HFF-Myc (cell line): ENCODE measurements around the gene AMBRA1.

ENCODE experiments used
- DNase-seq: peaks from one replicate; pipeline ENCODE4 v3.0.0-alpha.2; 2011; ENCODE audit warnings: low read depth; ENCODE audit errors: extremely low read depth
- H3K4me3 ChIP-seq: replicated peaks from 2 replicates; pipeline ENCODE4 v1.5.1; 2011; ENCODE audit warnings: low read depth, mild to moderate bottlenecking, control low read depth, low read length
- TF ChIP-seq, protein P1 (sequence below): IDR thresholded peaks from 2 replicates; pipeline ENCODE4 v1.5.1; 2012; ENCODE audit warnings: mild to moderate bottlenecking, low read depth, low read length, control low read depth; ENCODE audit errors: missing control alignments

Gene AMBRA1

GRCh38 chr11:46389450-46390330 lies 204.1 kb downstream of the AMBRA1 start:
- peak overlapping the region; percentile 35 for H3K4me3 ChIP-seq
- TF ChIP-seq, protein P1, sequence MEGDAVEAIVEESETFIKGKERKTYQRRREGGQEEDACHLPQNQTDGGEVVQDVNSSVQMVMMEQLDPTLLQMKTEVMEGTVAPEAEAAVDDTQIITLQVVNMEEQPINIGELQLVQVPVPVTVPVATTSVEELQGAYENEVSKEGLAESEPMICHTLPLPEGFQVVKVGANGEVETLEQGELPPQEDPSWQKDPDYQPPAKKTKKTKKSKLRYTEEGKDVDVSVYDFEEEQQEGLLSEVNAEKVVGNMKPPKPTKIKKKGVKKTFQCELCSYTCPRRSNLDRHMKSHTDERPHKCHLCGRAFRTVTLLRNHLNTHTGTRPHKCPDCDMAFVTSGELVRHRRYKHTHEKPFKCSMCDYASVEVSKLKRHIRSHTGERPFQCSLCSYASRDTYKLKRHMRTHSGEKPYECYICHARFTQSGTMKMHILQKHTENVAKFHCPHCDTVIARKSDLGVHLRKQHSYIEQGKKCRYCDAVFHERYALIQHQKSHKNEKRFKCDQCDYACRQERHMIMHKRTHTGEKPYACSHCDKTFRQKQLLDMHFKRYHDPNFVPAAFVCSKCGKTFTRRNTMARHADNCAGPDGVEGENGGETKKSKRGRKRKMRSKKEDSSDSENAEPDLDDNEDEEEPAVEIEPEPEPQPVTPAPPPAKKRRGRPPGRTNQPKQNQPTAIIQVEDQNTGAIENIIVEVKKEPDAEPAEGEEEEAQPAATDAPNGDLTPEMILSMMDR = peak; percentile 74
- DNase-seq = no peak

- TF ChIP-seq, protein P1 = no peak
- H3K4me3 ChIP-seq = no peak overlapping the region
- DNase-seq = no peak
Observed at GRCh38 chr11:46388619-46389449, 205.0 kb downstream of the AMBRA1 start.

DNA sequence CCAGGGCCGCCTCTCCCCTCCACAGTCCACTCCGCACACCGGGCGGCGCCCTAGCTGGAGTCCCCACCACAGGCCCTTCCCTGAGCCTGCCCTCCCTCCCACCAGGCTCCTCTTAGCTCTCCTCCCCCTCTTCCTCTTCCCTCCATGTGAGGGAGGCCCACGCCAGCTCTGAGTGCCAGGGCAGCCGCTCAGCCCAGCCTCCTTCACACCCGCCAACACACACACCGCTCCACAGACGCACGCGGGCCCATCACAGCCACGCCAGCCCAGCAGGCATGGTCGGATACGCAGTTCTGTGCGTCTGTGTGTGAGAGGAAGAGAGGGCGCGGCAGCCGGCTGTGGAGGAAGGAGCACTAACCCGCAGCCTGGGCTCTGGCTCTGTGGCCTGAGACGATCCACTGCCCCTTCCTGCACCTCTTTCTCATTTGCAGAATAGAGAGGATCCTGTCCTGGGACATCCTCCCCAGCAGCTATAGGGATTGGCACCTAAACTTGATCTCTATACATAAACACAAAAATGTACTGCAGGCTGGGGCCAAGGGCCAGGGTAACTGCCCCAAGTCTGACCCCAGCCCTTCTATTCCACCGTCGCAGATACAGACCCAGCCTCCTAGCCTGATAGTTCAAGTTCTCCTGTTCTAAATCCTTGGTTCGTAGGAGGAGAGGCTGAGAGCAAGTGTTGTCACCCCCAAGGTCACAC lies 205.8 kb downstream of the AMBRA1 start:
- H3K4me3 ChIP-seq = no peak overlapping the region
- TF ChIP-seq, protein P1 = no peak
- no peak for DNase-seq

GRCh38 chr11:46387456-46387855 lies 206.4 kb downstream of the AMBRA1 start:
- DNase-seq = no peak
- TF ChIP-seq, protein P1 = no peak
- no peak overlapping the region for H3K4me3 ChIP-seq

GRCh38 chr11:46386674-46387073 lies 207.1 kb downstream of the AMBRA1 start:
- TF ChIP-seq, protein P1 = no peak
- DNase-seq = no peak
- no peak overlapping the region for H3K4me3 ChIP-seq

GRCh38 chr11:46386005-46386578 lies 207.7 kb downstream of the AMBRA1 start:
- TF ChIP-seq, protein P1 = no peak
- H3K4me3 ChIP-seq = no peak overlapping the region
- DNase-seq = no peak
